Measurements from ENCODE around the gene AFP.

The AFP gene

GRCh38 chr4:73429826-73430587 is 6.0 kb upstream of the AFP start:
- H3K4me1 ChIP-seq (ENCODE audit: control insufficient read depth in 1 of 2, insufficient read depth in 2 of 2, low read length in 2 of 2) = no peaks in the 10 kb centered on the region
- no peak overlapping the region for H3K27ac ChIP-seq (ENCODE audit: low read length)
- H3K27me3 ChIP-seq (ENCODE audit: low read depth, low read length) = no peaks in the 10 kb centered on the region
- H3K36me3 ChIP-seq (ENCODE audit: control insufficient read depth in 1 of 2, insufficient read depth in 2 of 2, low read length in 2 of 2) = no peaks in the 10 kb centered on the region
- H3K9me3 ChIP-seq (ENCODE audit: control insufficient read depth in 1 of 2, low read length in 2 of 2) = no peaks in the 10 kb centered on the region
- no peak overlapping the region for H3K4me3 ChIP-seq (ENCODE audit: low read depth in 1 of 2, low read length in 2 of 2)

GRCh38 chr4:73431813-73432168 is 4.2 kb upstream of the AFP start:
- no peaks in the 10 kb centered on the region for H3K36me3 ChIP-seq (ENCODE audit: control insufficient read depth in 1 of 2, insufficient read depth in 2 of 2, low read length in 2 of 2)
- H3K4me1 ChIP-seq (ENCODE audit: control insufficient read depth in 1 of 2, insufficient read depth in 2 of 2, low read length in 2 of 2) = no peaks in the 10 kb centered on the region
- no peak overlapping the region for H3K27ac ChIP-seq (ENCODE audit: low read length)
- H3K9me3 ChIP-seq (ENCODE audit: control insufficient read depth in 1 of 2, low read length in 2 of 2) = no peaks in the 10 kb centered on the region
- H3K27me3 ChIP-seq (ENCODE audit: low read depth, low read length) = no peaks in the 10 kb centered on the region
- H3K4me3 ChIP-seq (ENCODE audit: low read depth in 1 of 2, low read length in 2 of 2) = no peak overlapping the region

DNA sequence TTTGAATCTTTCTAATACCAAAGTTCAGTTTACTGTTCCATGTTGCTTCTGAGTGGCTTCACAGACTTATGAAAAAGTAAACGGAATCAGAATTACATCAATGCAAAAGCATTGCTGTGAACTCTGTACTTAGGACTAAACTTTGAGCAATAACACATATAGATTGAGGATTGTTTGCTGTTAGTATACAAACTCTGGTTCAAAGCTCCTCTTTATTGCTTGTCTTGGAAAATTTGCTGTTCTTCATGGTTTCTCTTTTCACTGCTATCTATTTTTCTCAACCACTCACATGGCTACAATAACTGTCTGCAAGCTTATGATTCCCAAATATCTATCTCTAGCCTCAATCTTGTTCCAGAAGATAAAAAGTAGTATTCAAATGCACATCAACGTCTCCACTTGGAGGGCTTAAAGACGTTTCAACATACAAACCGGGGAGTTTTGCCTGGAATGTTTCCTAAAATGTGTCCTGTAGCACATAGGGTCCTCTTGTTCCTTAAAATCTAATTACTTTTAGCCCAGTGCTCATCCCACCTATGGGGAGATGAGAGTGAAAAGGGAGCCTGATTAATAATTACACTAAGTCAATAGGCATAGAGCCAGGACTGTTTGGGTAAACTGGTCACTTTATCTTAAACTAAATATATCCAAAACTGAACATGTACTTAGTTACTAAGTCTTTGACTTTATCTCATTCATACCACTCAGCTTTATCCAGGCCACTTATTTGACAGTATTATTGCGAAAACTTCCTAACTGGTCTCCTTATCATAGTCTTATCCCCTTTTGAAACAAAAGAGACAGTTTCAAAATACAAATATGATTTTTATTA is 3.6 kb upstream of the AFP start:
- H3K27ac ChIP-seq (ENCODE audit: low read length) = no peak overlapping the region
- H3K4me1 ChIP-seq (ENCODE audit: control insufficient read depth in 1 of 2, insufficient read depth in 2 of 2, low read length in 2 of 2) = no peaks in the 10 kb centered on the region
- no peaks in the 10 kb centered on the region for H3K27me3 ChIP-seq (ENCODE audit: low read depth, low read length)
- H3K4me3 ChIP-seq (ENCODE audit: low read depth in 1 of 2, low read length in 2 of 2) = no peak overlapping the region
- no peaks in the 10 kb centered on the region for H3K36me3 ChIP-seq (ENCODE audit: control insufficient read depth in 1 of 2, insufficient read depth in 2 of 2, low read length in 2 of 2)
- no peaks in the 10 kb centered on the region for H3K9me3 ChIP-seq (ENCODE audit: control insufficient read depth in 1 of 2, low read length in 2 of 2)

DNA sequence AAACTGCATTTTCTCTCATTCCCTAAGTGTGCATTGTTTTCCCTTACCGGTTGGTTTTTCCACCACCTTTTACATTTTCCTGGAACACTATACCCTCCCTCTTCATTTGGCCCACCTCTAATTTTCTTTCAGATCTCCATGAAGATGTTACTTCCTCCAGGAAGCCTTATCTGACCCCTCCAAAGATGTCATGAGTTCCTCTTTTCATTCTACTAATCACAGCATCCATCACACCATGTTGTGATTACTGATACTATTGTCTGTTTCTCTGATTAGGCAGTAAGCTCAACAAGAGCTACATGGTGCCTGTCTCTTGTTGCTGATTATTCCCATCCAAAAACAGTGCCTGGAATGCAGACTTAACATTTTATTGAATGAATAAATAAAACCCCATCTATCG is 2.9 kb upstream of the AFP start:
- no peak overlapping the region for H3K4me3 ChIP-seq (ENCODE audit: low read depth in 1 of 2, low read length in 2 of 2)
- no peaks in the 10 kb centered on the region for H3K27me3 ChIP-seq (ENCODE audit: low read depth, low read length)
- no peaks in the 10 kb centered on the region for H3K4me1 ChIP-seq (ENCODE audit: control insufficient read depth in 1 of 2, insufficient read depth in 2 of 2, low read length in 2 of 2)
- H3K27ac ChIP-seq (ENCODE audit: low read length) = no peak overlapping the region
- no peaks in the 10 kb centered on the region for H3K36me3 ChIP-seq (ENCODE audit: control insufficient read depth in 1 of 2, insufficient read depth in 2 of 2, low read length in 2 of 2)
- H3K9me3 ChIP-seq (ENCODE audit: control insufficient read depth in 1 of 2, low read length in 2 of 2) = no peaks in the 10 kb centered on the region

- Histone ChIP-seq H3K27me3 (ENCODE audit: low read depth, low read length) (no peaks in the 10 kb centered on the region), H3K4me1 (ENCODE audit: control insufficient read depth in 1 of 2, insufficient read depth in 2 of 2, low read length in 2 of 2) (no peaks in the 10 kb centered on the region), H3K4me3 (ENCODE audit: low read depth in 1 of 2, low read length in 2 of 2) (no peak overlapping the region), H3K27ac (ENCODE audit: low read length) (no peak overlapping the region), H3K9me3 (ENCODE audit: control insufficient read depth in 1 of 2, low read length in 2 of 2) (no peaks in the 10 kb centered on the region), H3K36me3 (ENCODE audit: control insufficient read depth in 1 of 2, insufficient read depth in 2 of 2, low read length in 2 of 2) (no peaks in the 10 kb centered on the region)
Observed at GRCh38 chr4:73434311-73434710, 1.7 kb upstream of the AFP start.

DNA sequence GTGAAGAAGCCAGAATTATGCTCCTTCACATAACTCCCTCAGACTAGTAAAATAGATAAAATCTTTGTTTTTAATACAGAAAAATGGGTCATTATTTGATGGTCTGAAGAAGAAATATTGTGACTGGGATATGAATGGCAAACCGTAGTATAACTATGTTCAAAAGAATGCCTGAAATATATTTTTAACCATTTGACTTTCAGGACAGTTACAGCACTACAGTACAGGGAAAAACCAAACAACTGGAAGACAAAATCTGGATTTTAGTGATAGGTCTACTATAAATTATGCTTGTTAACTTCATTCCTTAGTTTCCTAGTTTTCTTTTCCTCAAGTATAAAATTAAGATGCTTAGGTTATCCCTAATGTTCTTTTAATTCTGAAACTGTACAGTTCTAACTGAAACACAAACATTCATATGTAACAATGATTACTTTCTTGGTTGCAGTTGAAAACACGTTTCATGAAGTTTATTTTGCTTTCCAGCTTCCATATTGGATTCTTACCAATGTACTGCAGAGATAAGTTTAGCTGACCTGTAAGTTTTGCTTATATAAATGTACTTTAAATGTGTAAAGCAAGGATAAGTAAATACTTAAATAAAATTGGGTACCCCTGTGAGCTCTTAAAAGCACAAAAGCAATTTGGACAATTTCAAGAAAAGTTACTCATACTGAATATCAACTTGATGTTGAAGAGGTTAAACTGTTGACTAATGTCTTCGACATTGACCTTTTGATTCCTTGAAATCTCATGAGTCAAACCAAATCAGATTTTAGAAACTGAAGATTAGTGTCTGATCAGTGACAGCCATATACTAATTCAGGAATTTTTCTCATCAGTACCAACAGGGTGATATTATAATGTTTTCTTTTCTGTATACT is 895 bp downstream of the AFP start:
- Histone ChIP-seq H3K9me3 (ENCODE audit: control insufficient read depth in 1 of 2, low read length in 2 of 2) (no peaks in the 10 kb centered on the region), H3K36me3 (ENCODE audit: control insufficient read depth in 1 of 2, insufficient read depth in 2 of 2, low read length in 2 of 2) (no peaks in the 10 kb centered on the region), H3K4me1 (ENCODE audit: control insufficient read depth in 1 of 2, insufficient read depth in 2 of 2, low read length in 2 of 2) (no peaks in the 10 kb centered on the region), H3K4me3 (ENCODE audit: low read depth in 1 of 2, low read length in 2 of 2) (no peak overlapping the region), H3K27ac (ENCODE audit: low read length) (no peak overlapping the region), H3K27me3 (ENCODE audit: low read depth, low read length) (no peaks in the 10 kb centered on the region)

GRCh38 chr4:73437558-73437956 is 1.5 kb downstream of the AFP start:
- Histone ChIP-seq H3K9me3 (ENCODE audit: control insufficient read depth in 1 of 2, low read length in 2 of 2) (no peaks in the 10 kb centered on the region), H3K4me3 (ENCODE audit: low read depth in 1 of 2, low read length in 2 of 2) (no peak overlapping the region), H3K36me3 (ENCODE audit: control insufficient read depth in 1 of 2, insufficient read depth in 2 of 2, low read length in 2 of 2) (no peaks in the 10 kb centered on the region), H3K4me1 (ENCODE audit: control insufficient read depth in 1 of 2, insufficient read depth in 2 of 2, low read length in 2 of 2) (no peaks in the 10 kb centered on the region), H3K27ac (ENCODE audit: low read length) (no peak overlapping the region), H3K27me3 (ENCODE audit: low read depth, low read length) (no peaks in the 10 kb centered on the region)

- H3K27ac ChIP-seq (ENCODE audit: low read length) = no peak overlapping the region
- H3K4me1 ChIP-seq (ENCODE audit: control insufficient read depth in 1 of 2, insufficient read depth in 2 of 2, low read length in 2 of 2) = no peaks in the 10 kb centered on the region
- no peaks in the 10 kb centered on the region for H3K9me3 ChIP-seq (ENCODE audit: control insufficient read depth in 1 of 2, low read length in 2 of 2)
- H3K36me3 ChIP-seq (ENCODE audit: control insufficient read depth in 1 of 2, insufficient read depth in 2 of 2, low read length in 2 of 2) = no peaks in the 10 kb centered on the region
- no peaks in the 10 kb centered on the region for H3K27me3 ChIP-seq (ENCODE audit: low read depth, low read length)
- no peak overlapping the region for H3K4me3 ChIP-seq (ENCODE audit: low read depth in 1 of 2, low read length in 2 of 2)
Observed at GRCh38 chr4:73438048-73438447, 2.0 kb downstream of the AFP start.

DNA sequence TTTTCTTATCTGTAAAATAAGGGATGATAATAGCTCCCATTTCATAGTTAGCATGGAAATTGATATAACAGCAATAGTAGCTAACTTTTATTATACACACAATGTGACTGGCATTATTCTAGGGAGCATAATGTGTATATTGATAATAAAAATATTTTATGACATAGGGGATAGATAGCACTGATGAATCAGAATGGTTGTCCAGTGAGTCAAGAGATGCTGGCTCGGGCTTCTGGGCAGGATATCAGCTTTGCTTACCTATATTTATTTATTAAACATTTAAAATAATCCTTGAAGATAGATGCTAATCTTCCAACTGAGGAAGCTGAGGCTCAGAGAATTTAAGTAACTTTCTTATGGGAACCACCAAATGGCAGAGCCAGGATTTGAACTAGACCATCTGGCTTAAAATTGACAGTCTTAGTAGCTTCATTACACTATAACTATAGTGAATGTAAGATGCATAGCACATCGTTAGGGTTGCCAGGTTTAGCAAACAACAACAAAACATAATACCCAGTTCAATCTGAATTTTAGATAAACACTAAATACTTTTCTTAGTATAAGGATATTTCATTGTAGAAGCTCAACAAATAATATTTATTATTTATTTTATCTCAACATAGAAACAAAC is 2.7 kb downstream of the AFP start:
- no peaks in the 10 kb centered on the region for H3K36me3 ChIP-seq (ENCODE audit: control insufficient read depth in 1 of 2, insufficient read depth in 2 of 2, low read length in 2 of 2)
- H3K9me3 ChIP-seq (ENCODE audit: control insufficient read depth in 1 of 2, low read length in 2 of 2) = no peaks in the 10 kb centered on the region
- no peaks in the 10 kb centered on the region for H3K4me1 ChIP-seq (ENCODE audit: control insufficient read depth in 1 of 2, insufficient read depth in 2 of 2, low read length in 2 of 2)
- no peak overlapping the region for H3K4me3 ChIP-seq (ENCODE audit: low read depth in 1 of 2, low read length in 2 of 2)
- no peaks in the 10 kb centered on the region for H3K27me3 ChIP-seq (ENCODE audit: low read depth, low read length)
- H3K27ac ChIP-seq (ENCODE audit: low read length) = no peak overlapping the region

- H3K4me1 ChIP-seq (ENCODE audit: control insufficient read depth in 1 of 2, insufficient read depth in 2 of 2, low read length in 2 of 2) = no peaks in the 10 kb centered on the region
- no peaks in the 10 kb centered on the region for H3K36me3 ChIP-seq (ENCODE audit: control insufficient read depth in 1 of 2, insufficient read depth in 2 of 2, low read length in 2 of 2)
- no peak overlapping the region for H3K27ac ChIP-seq (ENCODE audit: low read length)
- no peaks in the 10 kb centered on the region for H3K9me3 ChIP-seq (ENCODE audit: control insufficient read depth in 1 of 2, low read length in 2 of 2)
- H3K27me3 ChIP-seq (ENCODE audit: low read depth, low read length) = no peaks in the 10 kb centered on the region
- H3K4me3 ChIP-seq (ENCODE audit: low read depth in 1 of 2, low read length in 2 of 2) = no peak overlapping the region
Observed at GRCh38 chr4:73439445-73439844, 3.4 kb downstream of the AFP start.

DNA sequence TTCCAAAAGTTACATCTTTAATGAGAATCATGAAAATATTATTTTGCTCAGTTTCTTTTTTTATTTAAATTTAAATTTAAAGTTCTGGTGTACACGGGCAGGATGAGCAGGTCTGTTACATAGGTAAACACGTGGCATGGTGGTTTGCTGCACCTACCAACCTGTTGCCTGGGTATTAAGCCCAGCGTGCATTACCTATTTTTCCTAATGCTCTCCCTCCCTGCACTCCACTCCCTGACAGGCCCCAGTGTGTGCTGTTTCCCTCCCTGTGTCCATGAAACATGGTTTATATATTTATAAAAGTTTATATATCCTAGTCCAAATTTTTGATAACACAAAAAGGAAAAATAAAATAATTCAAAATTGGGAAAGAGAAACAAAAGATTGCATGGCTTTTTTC is 4.0 kb downstream of the AFP start:
- Histone ChIP-seq H3K27me3 (ENCODE audit: low read depth, low read length) (no peaks in the 10 kb centered on the region), H3K27ac (ENCODE audit: low read length) (no peak overlapping the region)

More for the DNA sequence above, 4.0 kb downstream of the AFP start:
- Histone ChIP-seq H3K4me1 (ENCODE audit: control insufficient read depth in 1 of 2, insufficient read depth in 2 of 2, low read length in 2 of 2) (no peaks in the 10 kb centered on the region), H3K9me3 (ENCODE audit: control insufficient read depth in 1 of 2, low read length in 2 of 2) (no peaks in the 10 kb centered on the region), H3K36me3 (ENCODE audit: control insufficient read depth in 1 of 2, insufficient read depth in 2 of 2, low read length in 2 of 2) (no peaks in the 10 kb centered on the region), H3K4me3 (ENCODE audit: low read depth in 1 of 2, low read length in 2 of 2) (no peak overlapping the region)
